Ascending aorta (tissue), 2 donors: ENCODE data around the gene GRM8. TPM values are rescaled to one million over a fixed set of nuclear protein-coding genes. Genes with fewer than 3 reads are reported as not detected.

ENCODE experiments used
- DNase-seq, 2 donors: peaks; one replicate each; pipeline ENCODE4 v3.0.0-alpha.2; 2019; ENCODE audit warnings: low spot score in 2 of 2
- H3K27ac ChIP-seq, 2 donors: fragments of 200-600 bp; sonication (generic); one replicate each; pipeline ENCODE4 v1.5.1; 2016 to 2017; ENCODE audit warnings: mild to moderate bottlenecking in 1 of 2
- H3K27me3 ChIP-seq: fragments of 200-600 bp; sonication (generic); one replicate; pipeline ENCODE4 v1.5.1; 2017
- H3K36me3 ChIP-seq, 2 donors: fragments of 200-600 bp; sonication (generic); one replicate each; pipeline ENCODE4 v1.5.1; 2016
- H3K4me1 ChIP-seq, 2 donors: fragments of 200-600 bp; sonication (generic); one replicate each; pipeline ENCODE4 v1.5.1; 2016 to 2017; ENCODE audit warnings: mild to moderate bottlenecking in 1 of 2
- H3K4me3 ChIP-seq, 2 donors: fragments of 200-600 bp; sonication (generic); one replicate each; pipeline ENCODE4 v1.5.1; 2016 to 2017; ENCODE audit warnings: mild to moderate bottlenecking in 1 of 2
- H3K9me3 ChIP-seq, 2 donors: fragments of 200-600 bp; sonication (generic); one replicate each; pipeline ENCODE4 v1.5.1; 2016
- CTCF ChIP-seq, 3 experiments: fragments of 200-600 bp in 2 of 3; fragments of 450-650 bp in 1 of 3; sonication (generic) in 2 of 3; IDR thresholded peaks; one replicate each; pipeline ENCODE4 v1.5.1; 2016 to 2019; ENCODE audit warnings: antibody characterized with exemption in 3 of 3, mild to moderate bottlenecking in 1 of 3, moderate library complexity in 1 of 3
- intact Hi-C: fragments of 100-400 bp; cut with DNase I; formaldehyde crosslinking; loops from one replicate; pipeline ENCODE4 v1.15.1; 2023
- total RNA-seq: library from RNA; depleted of rRNA; stranded (reverse); fragments of >200 nt; gene quantifications from one replicate; pipeline ENCODE4 v1.1.0, GENCODE V29; 2016

Gene GRM8
- total RNA-seq, 1 donor from 2014 or later: not detected

- H3K27ac ChIP-seq: no peak overlapping the region
- no peaks in the 10 kb centered on the region for H3K9me3 ChIP-seq
- no peaks in the 10 kb centered on the region for H3K27me3 ChIP-seq
- no peak overlapping the region for H3K4me3 ChIP-seq
- TF ChIP-seq CTCF (IDR thresholded peaks at IDR 0.05): no peak
- no peak for DNase-seq
- intact Hi-C loops: no loop called here
- no peaks in the 10 kb centered on the region for H3K36me3 ChIP-seq
- H3K4me1 ChIP-seq: no peaks in the 10 kb centered on the region
Measured at GRCh38 chr7:126978865-126979264, 273.9 kb downstream of the GRM8 start.

- H3K9me3 ChIP-seq: no peaks in the 10 kb centered on the region
- intact Hi-C loops: no loop called here
- no peak overlapping the region for H3K27ac ChIP-seq
- H3K36me3 ChIP-seq: no peaks in the 10 kb centered on the region
- no peak for DNase-seq
- no peak for TF ChIP-seq CTCF (IDR thresholded peaks at IDR 0.05)
- no peaks in the 10 kb centered on the region for H3K4me1 ChIP-seq
- no peak overlapping the region for H3K4me3 ChIP-seq
- no peaks in the 10 kb centered on the region for H3K27me3 ChIP-seq
Measured at GRCh38 chr7:126973066-126973465, 279.7 kb downstream of the GRM8 start.

- intact Hi-C loops: no loop called here
- no peak for DNase-seq
- no peak overlapping the region for H3K4me3 ChIP-seq
Measured at GRCh38 chr7:126972571-126972970, 280.2 kb downstream of the GRM8 start.

GRCh38 chr7:126959649-126960048 lies 293.1 kb downstream of the GRM8 start:
- Histone ChIP-seq H3K27ac (no peak overlapping the region), H3K4me1 (no peaks in the 10 kb centered on the region), H3K9me3 (no peaks in the 10 kb centered on the region), H3K4me3 (no peak overlapping the region), H3K36me3 (no peaks in the 10 kb centered on the region), H3K27me3 (no peaks in the 10 kb centered on the region)
- intact Hi-C loops: no loop called here
- no peak for DNase-seq
- TF ChIP-seq CTCF (IDR thresholded peaks at IDR 0.05): no peak

More at GRCh38 chr7:126972571-126972970, 280.2 kb downstream of the GRM8 start:
- Histone ChIP-seq H3K36me3 (no peaks in the 10 kb centered on the region), H3K9me3 (no peaks in the 10 kb centered on the region), H3K4me1 (no peaks in the 10 kb centered on the region), H3K27me3 (no peaks in the 10 kb centered on the region), H3K27ac (no peak overlapping the region)
- TF ChIP-seq CTCF (IDR thresholded peaks at IDR 0.05): no peak

- no peaks in the 10 kb centered on the region for H3K36me3 ChIP-seq
- intact Hi-C loops: no loop called here
- no peak overlapping the region for H3K4me3 ChIP-seq
- DNase-seq: no peak
- H3K9me3 ChIP-seq: no peaks in the 10 kb centered on the region
- no peak overlapping the region for H3K27ac ChIP-seq
- H3K4me1 ChIP-seq: no peaks in the 10 kb centered on the region
- TF ChIP-seq CTCF (IDR thresholded peaks at IDR 0.05): no peak
- H3K27me3 ChIP-seq: no peaks in the 10 kb centered on the region
Measured at GRCh38 chr7:126958367-126958766, 294.4 kb downstream of the GRM8 start.

- intact Hi-C loops: no loop called here
- no peak for TF ChIP-seq CTCF (IDR thresholded peaks at IDR 0.05)
- Histone ChIP-seq H3K27me3 (no peaks in the 10 kb centered on the region), H3K27ac (no peak overlapping the region), H3K4me1 (no peaks in the 10 kb centered on the region), H3K9me3 (no peaks in the 10 kb centered on the region), H3K4me3 (no peak overlapping the region), H3K36me3 (no peaks in the 10 kb centered on the region)
- no peak for DNase-seq
Measured at GRCh38 chr7:126957443-126957842, 295.3 kb downstream of the GRM8 start.
